OCI-LY3 (cell line): ENCODE measurements around the gene VAT1L.

Source experiments
- CTCF ChIP-seq: fragments of 200-600, 300-600 bp; sonication (generic); IDR thresholded peaks from 2 replicates; pipeline ENCODE4 v1.5.1; 2014; ENCODE audit warnings: antibody characterized with exemption, low read length, low read depth
- EZH2phosphoT487 ChIP-seq: fragments of 200-600 bp; shearing (Covaris generic); IDR thresholded peaks from 2 replicates; pipeline ENCODE4 v1.6.1; 2018; ENCODE audit warnings: antibody characterized with exemption, mixed run types, low read depth

GRCh38 chr16:77759201-77759600 lies 29.2 kb upstream of the VAT1L start:
- TF ChIP-seq CTCF (no peak), EZH2phosphoT487 (no peak)
